GM12872 (cell line): ENCODE measurements around the gene TBX20.

Experiments used
- TF ChIP-seq, protein P1 (sequence below): IDR thresholded peaks from 3 replicates; pipeline ENCODE4 v1.5.1; 2011; ENCODE audit warnings: low read depth, mild to moderate bottlenecking, low read length, moderate library complexity; ENCODE audit not compliant: insufficient read depth

The TBX20 gene

DNA sequence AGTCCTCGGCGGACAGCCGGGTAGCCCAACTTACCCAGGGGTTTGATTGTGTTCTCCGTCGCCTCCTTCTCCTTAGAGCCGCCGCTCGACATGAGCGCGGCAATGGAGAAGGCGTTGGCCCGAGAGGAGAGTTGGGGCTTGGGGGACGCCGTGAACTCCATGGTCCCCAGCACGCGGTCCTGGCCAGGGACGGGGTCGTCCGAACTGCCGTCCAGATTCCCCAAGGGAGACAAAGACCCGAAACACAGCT, 515 bp downstream of the TBX20 start:
- TF ChIP-seq, protein P1, sequence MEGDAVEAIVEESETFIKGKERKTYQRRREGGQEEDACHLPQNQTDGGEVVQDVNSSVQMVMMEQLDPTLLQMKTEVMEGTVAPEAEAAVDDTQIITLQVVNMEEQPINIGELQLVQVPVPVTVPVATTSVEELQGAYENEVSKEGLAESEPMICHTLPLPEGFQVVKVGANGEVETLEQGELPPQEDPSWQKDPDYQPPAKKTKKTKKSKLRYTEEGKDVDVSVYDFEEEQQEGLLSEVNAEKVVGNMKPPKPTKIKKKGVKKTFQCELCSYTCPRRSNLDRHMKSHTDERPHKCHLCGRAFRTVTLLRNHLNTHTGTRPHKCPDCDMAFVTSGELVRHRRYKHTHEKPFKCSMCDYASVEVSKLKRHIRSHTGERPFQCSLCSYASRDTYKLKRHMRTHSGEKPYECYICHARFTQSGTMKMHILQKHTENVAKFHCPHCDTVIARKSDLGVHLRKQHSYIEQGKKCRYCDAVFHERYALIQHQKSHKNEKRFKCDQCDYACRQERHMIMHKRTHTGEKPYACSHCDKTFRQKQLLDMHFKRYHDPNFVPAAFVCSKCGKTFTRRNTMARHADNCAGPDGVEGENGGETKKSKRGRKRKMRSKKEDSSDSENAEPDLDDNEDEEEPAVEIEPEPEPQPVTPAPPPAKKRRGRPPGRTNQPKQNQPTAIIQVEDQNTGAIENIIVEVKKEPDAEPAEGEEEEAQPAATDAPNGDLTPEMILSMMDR = no peak

DNA sequence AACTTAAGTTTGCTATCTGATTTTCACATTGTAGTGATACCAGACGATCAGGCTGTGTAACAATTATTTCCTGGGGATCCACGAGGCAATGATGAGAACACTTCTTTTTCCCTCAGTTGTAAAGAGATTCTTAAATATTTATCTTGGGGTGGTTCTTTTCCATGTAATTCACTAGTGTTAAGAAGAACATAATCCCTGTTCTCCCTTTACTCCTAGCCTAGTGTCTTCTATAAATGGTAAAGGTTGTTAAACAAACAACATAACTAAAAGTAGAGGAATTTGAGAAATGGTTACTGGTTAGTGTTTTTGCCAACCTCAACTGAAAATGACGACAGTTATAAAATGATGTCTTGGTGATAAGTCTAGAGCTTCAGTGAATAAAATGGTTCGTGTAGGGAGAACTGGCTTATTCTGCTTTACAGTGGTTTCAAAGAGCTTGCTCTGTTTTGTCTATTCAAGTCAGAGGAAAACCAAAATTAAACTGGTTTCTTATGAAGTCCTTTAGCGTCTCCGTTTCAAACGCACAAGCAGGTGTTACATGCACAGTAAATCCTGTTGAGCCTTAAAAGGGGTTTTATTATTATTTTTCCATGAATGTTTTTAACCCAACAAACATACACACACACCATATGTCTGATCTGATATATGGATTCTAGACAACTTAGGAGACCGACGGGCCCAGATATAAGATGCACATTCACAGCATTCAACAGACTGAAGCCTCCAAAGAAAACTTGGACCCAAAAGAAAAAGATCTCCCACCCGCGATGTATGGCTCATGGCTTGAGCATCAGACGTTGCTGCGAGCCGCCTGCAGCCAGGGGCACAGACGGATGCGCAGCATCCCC, 1.1 kb downstream of the TBX20 start:
- TF ChIP-seq, protein P1 = no peak

DNA sequence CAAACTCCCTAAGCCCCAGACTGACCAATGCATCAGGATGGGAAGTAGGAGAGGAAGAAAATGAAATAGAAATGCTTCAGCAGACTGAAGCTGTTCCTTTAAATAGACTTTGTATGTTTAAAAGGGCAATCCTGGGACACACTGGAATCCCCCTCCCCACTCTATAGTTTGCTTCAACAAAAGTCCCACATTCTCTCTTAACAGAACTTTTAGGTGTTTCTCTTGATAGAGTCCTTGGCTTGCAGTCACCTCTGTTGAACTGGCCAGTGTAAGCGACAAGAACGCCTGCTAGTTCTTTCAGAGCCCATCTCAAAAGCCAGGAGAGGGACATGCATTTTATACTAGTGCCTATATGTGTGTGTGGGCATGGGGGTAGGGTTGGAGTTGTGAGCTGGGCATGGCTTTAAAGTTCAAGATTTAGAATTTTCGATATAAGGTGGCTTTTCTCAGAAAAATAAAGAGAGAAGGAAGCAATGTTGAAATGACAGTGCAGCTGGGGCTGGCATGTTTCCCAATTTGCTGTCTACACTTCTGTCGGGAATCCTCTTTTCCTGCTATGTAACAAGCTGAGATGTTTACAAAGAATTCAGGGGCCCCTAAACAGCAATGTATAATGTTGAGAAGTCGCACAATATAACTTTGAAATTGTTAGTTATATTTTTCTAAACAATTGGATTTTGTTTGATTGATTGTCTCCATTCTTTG, 2.1 kb downstream of the TBX20 start:
- TF ChIP-seq, protein P1 = no peak

DNA sequence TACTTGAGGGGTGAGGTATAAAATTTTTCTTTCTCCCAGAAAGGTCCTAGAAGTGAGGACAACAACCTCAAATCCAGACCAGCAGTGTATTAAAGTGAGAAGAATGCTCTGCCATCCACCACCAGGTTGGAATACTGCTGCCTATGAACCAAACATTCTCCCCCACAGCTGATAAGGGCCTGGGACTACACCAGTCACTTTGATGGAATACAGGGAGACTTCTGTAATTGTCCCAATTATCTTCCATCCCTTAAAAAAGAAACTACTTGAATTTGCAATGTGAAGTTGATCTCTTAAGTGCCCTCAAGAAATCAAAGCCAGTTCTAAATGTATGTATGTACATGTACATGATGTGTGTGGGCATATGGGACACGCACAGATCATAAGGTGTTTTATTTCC, 3.0 kb downstream of the TBX20 start:
- TF ChIP-seq, protein P1 = no peak

DNA sequence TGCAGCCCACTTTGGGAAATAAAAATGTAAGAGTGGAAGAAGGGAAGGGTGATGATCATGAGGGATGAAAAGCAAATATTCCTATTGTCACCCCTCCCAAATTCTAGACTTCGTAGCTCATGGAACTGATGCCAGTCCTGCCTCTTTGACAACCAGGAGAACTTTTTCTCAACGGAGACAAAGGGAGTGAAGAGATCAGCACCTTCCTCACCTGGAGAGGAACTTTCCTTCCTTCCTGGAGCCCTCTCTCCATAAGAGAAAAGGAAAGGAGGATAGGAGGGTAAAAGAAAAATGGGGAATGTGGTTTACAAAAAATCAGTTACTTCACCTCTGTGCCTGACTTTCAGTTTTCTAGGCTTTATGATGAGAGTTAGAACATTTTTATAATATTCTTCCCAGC, 3.4 kb downstream of the TBX20 start:
- TF ChIP-seq, protein P1 = no peak

DNA sequence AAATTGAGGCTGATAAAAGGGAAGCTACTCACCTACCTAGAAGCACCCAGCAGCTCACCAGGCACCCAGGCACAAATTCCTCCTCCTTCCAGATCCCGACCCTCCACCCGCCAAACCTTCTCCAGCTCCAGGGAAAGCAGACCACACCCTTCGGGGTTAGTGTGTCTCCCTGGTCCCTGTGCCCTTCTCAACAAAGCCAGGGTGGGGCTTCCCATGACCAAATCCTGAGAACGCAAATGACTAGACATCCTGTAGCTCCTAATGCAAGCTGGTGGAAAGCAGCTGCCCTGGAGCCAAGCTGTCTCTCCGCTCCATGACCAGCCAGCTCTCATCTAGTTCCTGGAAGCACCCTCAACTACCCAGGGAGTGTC, 4.4 kb downstream of the TBX20 start:
- TF ChIP-seq, protein P1 = no peak

DNA sequence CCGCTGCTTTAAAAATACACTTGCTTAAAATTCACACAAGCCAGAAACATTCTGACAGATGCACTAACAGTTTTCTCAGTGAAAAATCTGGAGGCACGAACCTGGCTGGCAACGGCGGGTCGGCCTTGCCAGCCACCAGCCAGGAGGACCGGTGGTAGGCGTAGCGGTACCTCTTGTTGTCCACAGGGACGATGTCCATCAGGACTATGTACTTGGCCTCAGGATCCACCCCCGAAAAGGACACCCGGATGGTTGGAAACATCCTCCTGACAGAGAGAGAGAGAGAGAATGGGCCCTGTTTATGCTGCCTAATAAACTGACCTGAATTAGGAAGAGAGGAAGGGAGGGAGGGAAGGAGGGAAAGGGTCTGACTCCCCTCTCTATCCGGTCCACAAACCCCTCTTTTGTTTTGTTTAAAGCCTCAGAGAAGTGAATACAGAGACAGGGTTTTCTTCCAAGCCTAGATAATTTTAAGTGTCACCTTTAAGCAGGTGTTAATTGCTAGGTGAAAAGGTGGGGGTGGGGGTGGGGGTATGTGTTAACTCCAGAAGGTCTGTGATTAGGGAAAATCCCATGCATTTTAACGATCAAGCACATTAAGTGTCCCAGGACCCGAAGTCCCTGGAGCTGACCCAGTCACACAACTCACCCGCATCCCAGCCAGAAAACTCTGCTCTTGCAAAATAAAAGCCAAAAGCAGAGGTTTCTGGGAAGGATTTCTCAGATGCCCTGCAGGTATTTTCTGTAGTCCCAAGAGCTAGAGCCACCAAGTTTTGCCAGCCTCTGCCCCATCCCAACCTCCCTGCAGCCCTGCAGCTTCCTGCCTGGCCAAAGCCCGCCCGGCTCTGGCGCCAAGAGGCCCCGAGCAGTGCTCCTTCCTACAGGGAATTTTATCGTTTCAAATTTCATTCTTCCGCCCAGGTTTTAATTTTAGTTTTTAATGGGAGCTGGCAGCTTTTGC, 5.0 kb downstream of the TBX20 start:
- TF ChIP-seq, protein P1 = no peak
